HUES6 (cell line): ENCODE results near the gene PRDM9.

Experiments used
- H3K27ac ChIP-seq: 2 replicates; pipeline ENCODE4 v1.7.0; 2013; ENCODE audit warnings: low read depth, mild to moderate bottlenecking, low read length, inconsistent platforms
- H3K27me3 ChIP-seq: 2 replicates; pipeline ENCODE4 v1.6.1; 2013; ENCODE audit warnings: low read length; ENCODE audit not compliant: control insufficient read depth, insufficient read depth
- H3K36me3 ChIP-seq: 2 replicates; pipeline ENCODE4 v1.6.1; 2013; ENCODE audit warnings: low read length; ENCODE audit not compliant: control insufficient read depth, insufficient read depth
- H3K4me1 ChIP-seq: 2 replicates; pipeline ENCODE4 v1.6.1; 2013; ENCODE audit warnings: low read length; ENCODE audit not compliant: control insufficient read depth, insufficient read depth
- H3K4me3 ChIP-seq: 2 replicates; pipeline ENCODE4 v1.5.1; 2013; ENCODE audit warnings: low read depth, low read length
- H3K9ac ChIP-seq: one replicate; pipeline ENCODE4 v1.6.1; 2013; ENCODE audit warnings: mild to moderate bottlenecking, low read length
- H3K9me3 ChIP-seq: 2 replicates; pipeline ENCODE4 v1.6.1; 2013; ENCODE audit warnings: low read depth, low read length; ENCODE audit not compliant: control insufficient read depth, insufficient read depth

The PRDM9 gene

GRCh38 chr5:23507278-23507685 is at the start of gene PRDM9:
PRDM9 (plus strand) TSS chr5:23507609; CDS start chr5:23509034, 1,425 bp downstream.
- Histone ChIP-seq H3K27ac (peak within 1 kb of the TSS; percentile 23; the same call in 1 of the 2 replicates), H3K4me3 (peak within 1 kb of the TSS; percentile 53), H3K9me3 (no peaks in the 10 kb centered on the region; the same call in 1 of the 2 replicates), H3K36me3 (no peaks in the 10 kb centered on the region), H3K27me3 (no peaks in the 10 kb centered on the region; the same call in 1 of the 2 replicates), H3K4me1 (no peaks in the 10 kb centered on the region), H3K9ac (peak within 1 kb of the TSS; percentile 33)

GRCh38 chr5:23457780-23458179 is 49.6 kb upstream of the PRDM9 start:
- Histone ChIP-seq H3K4me1 (no peaks in the 10 kb centered on the region), H3K9ac (no peak overlapping the region), H3K9me3 (peaks cover 10% of the 10 kb centered on the region; the same call in 1 of the 2 replicates), H3K4me3 (no peak overlapping the region), H3K36me3 (no peaks in the 10 kb centered on the region), H3K27me3 (no peaks in the 10 kb centered on the region), H3K27ac (no peak overlapping the region)

- Histone ChIP-seq H3K9me3 (peaks cover 10% of the 10 kb centered on the region; the same call in 1 of the 2 replicates), H3K27me3 (no peaks in the 10 kb centered on the region), H3K36me3 (no peaks in the 10 kb centered on the region), H3K4me3 (no peak overlapping the region), H3K9ac (no peak overlapping the region), H3K4me1 (no peaks in the 10 kb centered on the region), H3K27ac (no peak overlapping the region)
Measured at GRCh38 chr5:23459214-23459613, 48.2 kb upstream of the PRDM9 start.

- H3K27me3 ChIP-seq = no peaks in the 10 kb centered on the region
- no peak overlapping the region for H3K4me3 ChIP-seq
- peaks cover 17% of the 10 kb centered on the region for H3K9me3 ChIP-seq
- H3K27ac ChIP-seq = no peak overlapping the region
- no peak overlapping the region for H3K9ac ChIP-seq
- no peaks in the 10 kb centered on the region for H3K4me1 ChIP-seq
- no peaks in the 10 kb centered on the region for H3K36me3 ChIP-seq
Measured at GRCh38 chr5:23461576-23461975, 45.8 kb upstream of the PRDM9 start.

GRCh38 chr5:23466401-23466912 is 41.0 kb upstream of the PRDM9 start:
- Histone ChIP-seq H3K9me3 (peaks cover 19% of the 10 kb centered on the region), H3K36me3 (no peaks in the 10 kb centered on the region), H3K4me3 (no peak overlapping the region), H3K27me3 (no peaks in the 10 kb centered on the region), H3K27ac (no peak overlapping the region), H3K9ac (no peak overlapping the region), H3K4me1 (no peaks in the 10 kb centered on the region)

GRCh38 chr5:23468658-23469057 is 38.8 kb upstream of the PRDM9 start:
- no peaks in the 10 kb centered on the region for H3K4me1 ChIP-seq
- H3K27ac ChIP-seq = no peak overlapping the region

GRCh38 chr5:23473915-23474314 is 33.5 kb upstream of the PRDM9 start:
- no peak overlapping the region for H3K9ac ChIP-seq
- H3K27ac ChIP-seq = no peak overlapping the region
- no peaks in the 10 kb centered on the region for H3K27me3 ChIP-seq
- H3K9me3 ChIP-seq = peaks cover 4% of the 10 kb centered on the region
- H3K4me1 ChIP-seq = no peaks in the 10 kb centered on the region
- no peak overlapping the region for H3K4me3 ChIP-seq
- H3K36me3 ChIP-seq = no peaks in the 10 kb centered on the region

More at GRCh38 chr5:23468658-23469057, 38.8 kb upstream of the PRDM9 start:
- no peaks in the 10 kb centered on the region for H3K36me3 ChIP-seq
- no peak overlapping the region for H3K9ac ChIP-seq
- H3K27me3 ChIP-seq = no peaks in the 10 kb centered on the region
- peaks cover 19% of the 10 kb centered on the region for H3K9me3 ChIP-seq
- no peak overlapping the region for H3K4me3 ChIP-seq

GRCh38 chr5:23474315-23474714 is 33.1 kb upstream of the PRDM9 start:
- Histone ChIP-seq H3K4me3 (no peak overlapping the region), H3K9me3 (peaks cover 4% of the 10 kb centered on the region), H3K27ac (no peak overlapping the region), H3K27me3 (no peaks in the 10 kb centered on the region), H3K36me3 (no peaks in the 10 kb centered on the region), H3K9ac (no peak overlapping the region), H3K4me1 (no peaks in the 10 kb centered on the region)

GRCh38 chr5:23476580-23476979 is 30.8 kb upstream of the PRDM9 start:
- Histone ChIP-seq H3K36me3 (no peaks in the 10 kb centered on the region), H3K4me3 (no peak overlapping the region), H3K9me3 (peaks cover 4% of the 10 kb centered on the region)

GRCh38 chr5:23482642-23483041 is 24.8 kb upstream of the PRDM9 start:
- Histone ChIP-seq H3K9me3 (peaks cover 6% of the 10 kb centered on the region), H3K27ac (no peak overlapping the region), H3K36me3 (no peaks in the 10 kb centered on the region), H3K9ac (no peak overlapping the region), H3K27me3 (no peaks in the 10 kb centered on the region), H3K4me1 (no peaks in the 10 kb centered on the region), H3K4me3 (no peak overlapping the region)

More at GRCh38 chr5:23476580-23476979, 30.8 kb upstream of the PRDM9 start:
- H3K4me1 ChIP-seq = no peaks in the 10 kb centered on the region
- no peak overlapping the region for H3K27ac ChIP-seq
- H3K9ac ChIP-seq = no peak overlapping the region
- no peaks in the 10 kb centered on the region for H3K27me3 ChIP-seq

- H3K9me3 ChIP-seq = 0 out of 2 replicates have a peak, but pooled peaks cover 4% of the 10 kb centered on the region
- no peaks in the 10 kb centered on the region for H3K4me1 ChIP-seq
- no peaks in the 10 kb centered on the region for H3K27me3 ChIP-seq
- no peak overlapping the region for H3K27ac ChIP-seq
- no peak overlapping the region for H3K9ac ChIP-seq
- no peak overlapping the region for H3K4me3 ChIP-seq
- no peaks in the 10 kb centered on the region for H3K36me3 ChIP-seq
Measured at GRCh38 chr5:23483090-23483489, 24.3 kb upstream of the PRDM9 start.
